Cardiac fibroblast (primary cell): ENCODE results near the gene GAS2L1.

ENCODE experiments used
- DNase-seq, 2 donors: peaks; one replicate each; pipeline versions ENCODE4 v3.0.0 to v3.0.0-alpha.2; 2010; ENCODE audit warnings: low read depth in 2 of 2
- H3K4me3 ChIP-seq, 2 donors: replicated peaks in 1 of 2; 1 replicate in 1 of 2; 2 replicates in 1 of 2; pipeline ENCODE4 v1.5.1; 2011; ENCODE audit warnings: low read depth in 2 of 2, low read length in 2 of 2, mild to moderate bottlenecking in 2 of 2, moderate library complexity in 1 of 2
- TF ChIP-seq, protein P1 (sequence below): IDR thresholded peaks from one replicate; pipeline ENCODE4 v1.5.1; 2011; ENCODE audit warnings: low read depth, mild to moderate bottlenecking, low read length, inconsistent platforms

GAS2L1 gene

DNA sequence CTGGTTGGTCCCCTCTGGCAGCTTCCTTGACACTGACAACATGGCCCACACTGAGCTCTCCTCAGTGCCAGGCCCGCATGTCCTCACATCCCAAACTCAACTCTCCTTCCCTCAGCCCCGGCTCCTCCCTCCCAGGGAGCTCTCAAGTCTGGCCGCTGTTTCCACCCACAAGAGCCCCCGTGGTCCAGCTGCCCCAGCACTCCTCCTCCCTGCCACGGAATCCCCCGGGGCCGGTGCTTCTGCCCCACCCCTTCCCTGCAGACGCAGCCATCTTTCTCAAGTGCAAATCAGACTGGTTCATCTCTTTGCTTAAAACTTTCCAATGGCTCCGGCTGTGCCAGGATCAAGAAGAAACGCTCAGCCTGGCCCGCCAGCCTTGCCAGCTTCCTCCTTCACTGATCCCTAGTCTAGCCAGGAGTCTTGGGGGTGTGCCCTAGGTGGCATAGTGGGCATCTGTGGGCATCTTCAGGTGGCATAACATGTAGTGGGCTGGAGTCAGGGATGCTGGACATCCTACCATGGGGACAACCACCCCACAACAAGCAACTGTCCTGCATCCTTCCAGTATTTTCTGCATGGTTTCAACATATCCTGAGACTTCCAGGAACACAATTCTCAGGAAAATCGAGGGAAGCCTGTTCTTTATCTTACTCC is 31.3 kb downstream of the GAS2L1 start:
- TF ChIP-seq, protein P1, sequence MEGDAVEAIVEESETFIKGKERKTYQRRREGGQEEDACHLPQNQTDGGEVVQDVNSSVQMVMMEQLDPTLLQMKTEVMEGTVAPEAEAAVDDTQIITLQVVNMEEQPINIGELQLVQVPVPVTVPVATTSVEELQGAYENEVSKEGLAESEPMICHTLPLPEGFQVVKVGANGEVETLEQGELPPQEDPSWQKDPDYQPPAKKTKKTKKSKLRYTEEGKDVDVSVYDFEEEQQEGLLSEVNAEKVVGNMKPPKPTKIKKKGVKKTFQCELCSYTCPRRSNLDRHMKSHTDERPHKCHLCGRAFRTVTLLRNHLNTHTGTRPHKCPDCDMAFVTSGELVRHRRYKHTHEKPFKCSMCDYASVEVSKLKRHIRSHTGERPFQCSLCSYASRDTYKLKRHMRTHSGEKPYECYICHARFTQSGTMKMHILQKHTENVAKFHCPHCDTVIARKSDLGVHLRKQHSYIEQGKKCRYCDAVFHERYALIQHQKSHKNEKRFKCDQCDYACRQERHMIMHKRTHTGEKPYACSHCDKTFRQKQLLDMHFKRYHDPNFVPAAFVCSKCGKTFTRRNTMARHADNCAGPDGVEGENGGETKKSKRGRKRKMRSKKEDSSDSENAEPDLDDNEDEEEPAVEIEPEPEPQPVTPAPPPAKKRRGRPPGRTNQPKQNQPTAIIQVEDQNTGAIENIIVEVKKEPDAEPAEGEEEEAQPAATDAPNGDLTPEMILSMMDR = no peak
- no peak for DNase-seq
- no peak overlapping the region for H3K4me3 ChIP-seq

DNA sequence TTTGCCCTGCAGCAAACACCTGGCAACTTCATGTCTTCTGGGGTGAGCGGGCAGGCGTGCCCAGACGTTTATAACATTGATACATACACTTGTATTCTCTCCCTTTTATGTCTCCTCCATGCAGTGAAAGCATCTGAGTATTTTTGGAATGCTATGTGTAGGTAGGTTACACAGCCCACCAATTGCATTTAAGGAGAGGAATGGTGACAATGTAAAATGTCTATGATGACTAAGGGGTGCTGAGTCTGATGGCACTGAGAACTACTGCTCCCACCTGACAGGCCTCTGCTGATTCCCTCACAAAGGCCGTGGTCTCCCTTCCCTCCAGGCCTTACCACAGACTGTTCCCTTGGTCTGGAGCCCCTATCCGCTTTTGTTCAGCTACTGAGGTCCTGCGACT is 31.9 kb downstream of the GAS2L1 start:
- H3K4me3 ChIP-seq = no peak overlapping the region
- TF ChIP-seq, protein P1 = no peak
- no peak for DNase-seq

DNA sequence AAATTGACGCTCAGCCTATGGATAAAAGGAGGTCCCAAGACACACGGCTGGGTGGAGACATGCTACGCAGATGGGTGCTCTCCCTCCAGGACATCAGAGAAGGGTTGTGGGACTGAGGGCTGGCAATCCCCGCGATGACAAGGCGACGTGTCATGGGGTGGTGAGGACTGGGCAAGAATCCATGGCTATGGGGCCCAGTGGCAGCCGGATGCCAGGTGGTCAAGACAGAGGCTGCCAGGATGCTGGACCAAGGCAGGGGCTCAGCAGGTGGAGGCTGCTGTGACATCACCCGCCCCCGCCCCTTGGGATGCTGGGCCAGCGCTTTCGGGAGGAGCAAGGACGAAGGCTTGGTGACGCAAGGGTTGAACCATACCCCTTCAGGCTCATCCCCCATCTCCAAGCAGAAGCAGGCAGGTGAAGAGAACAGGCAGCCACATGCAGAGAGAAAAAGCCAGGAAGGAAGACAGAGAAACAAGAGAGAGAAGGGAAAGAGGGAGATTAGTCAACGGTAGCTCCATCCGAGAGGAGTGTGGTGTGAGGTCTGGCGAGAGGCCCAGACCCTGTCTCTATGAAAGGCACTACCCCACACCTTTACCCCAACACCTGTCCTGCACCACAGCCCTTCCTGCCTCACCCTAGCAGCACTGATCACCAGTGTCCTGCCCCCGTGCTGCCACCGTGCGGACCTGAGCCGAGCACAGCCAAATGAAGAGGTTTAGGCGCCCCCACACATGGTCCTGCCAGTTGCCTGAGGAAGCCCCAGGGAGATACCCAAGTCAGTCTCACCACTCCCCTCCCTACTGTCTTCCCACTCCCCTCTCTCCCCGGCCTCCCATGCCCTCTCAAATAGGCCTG is 33.2 kb downstream of the GAS2L1 start:
- H3K4me3 ChIP-seq = no peak overlapping the region
- DNase-seq = no peak
- TF ChIP-seq, protein P1 = no peak

DNA sequence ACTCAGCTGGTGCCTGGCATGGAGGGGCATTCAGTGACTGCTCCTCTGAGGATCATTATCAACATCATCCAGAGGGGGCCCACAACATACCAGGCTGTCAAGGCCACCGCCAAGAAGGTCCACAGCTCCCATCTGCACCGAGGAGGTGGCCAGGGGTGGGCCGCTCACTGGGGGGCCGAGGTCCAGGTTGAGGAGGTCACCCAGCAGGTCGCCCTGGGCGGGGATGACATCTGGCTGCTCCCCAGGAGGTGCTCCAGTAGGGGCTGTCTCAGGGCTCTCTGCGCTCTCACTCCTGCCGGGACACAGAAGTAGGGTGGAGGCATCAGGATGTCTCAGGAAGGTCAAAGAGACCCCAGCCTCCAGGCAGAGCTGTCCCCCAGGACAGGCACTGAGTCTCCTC is 34.1 kb downstream of the GAS2L1 start:
- H3K4me3 ChIP-seq = no peak overlapping the region
- TF ChIP-seq, protein P1 = no peak

DNA sequence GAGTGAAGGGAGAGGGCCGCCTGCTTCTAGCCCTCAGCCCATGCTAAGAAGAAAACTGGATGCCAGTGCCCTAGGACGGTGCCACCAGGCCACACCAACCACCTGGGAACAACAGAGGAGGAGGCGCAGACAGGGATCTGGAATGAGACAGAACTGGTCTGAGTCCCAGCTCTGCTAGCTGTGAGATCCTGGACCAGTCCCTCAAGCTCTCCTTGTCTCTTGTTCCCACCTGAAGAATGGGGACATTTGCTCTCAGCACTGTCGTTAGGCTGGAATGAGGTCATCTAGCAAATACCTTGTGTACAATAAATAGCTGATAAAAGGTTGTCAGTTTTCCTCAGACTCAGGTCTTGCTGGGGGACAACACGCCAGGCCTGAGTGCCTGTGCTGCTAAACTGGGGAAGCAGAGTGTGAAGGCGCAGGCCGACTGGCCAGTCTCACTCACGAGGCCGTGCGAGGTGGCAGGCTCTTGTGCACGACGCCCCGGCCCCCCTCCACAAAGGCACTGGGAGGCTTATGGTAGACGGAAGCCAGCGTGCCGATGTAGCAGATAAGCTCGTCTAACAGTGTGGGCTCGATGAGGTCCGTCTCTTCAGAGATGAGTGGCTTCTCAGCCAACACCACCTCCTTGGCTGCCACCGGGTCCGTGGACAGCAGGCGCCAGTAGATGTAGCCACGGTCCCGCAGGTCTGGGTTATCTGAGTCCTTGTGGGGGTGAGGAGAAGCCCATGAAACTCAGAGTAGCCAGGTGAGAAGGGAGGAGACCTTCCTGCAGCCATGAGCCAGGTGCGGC is 34.8 kb downstream of the GAS2L1 start:
- no peak overlapping the region for H3K4me3 ChIP-seq
- DNase-seq = no peak
- TF ChIP-seq, protein P1 = no peak

More for the DNA sequence above, 34.1 kb downstream of the GAS2L1 start:
- no peak for DNase-seq

DNA sequence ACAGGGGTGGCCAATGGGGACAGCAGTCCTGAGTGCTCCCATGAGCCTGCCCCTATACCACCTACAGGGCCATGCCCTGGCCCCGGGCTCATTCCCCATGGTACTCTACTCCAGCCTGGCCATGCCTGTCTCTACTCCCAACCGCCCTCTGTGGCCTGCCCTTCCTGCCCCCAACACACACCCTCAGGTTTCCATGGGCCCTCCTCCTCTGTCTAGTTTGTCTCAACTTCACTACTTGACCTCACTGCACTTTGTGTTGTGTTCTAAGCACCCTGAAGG is 35.3 kb downstream of the GAS2L1 start:
- no peak overlapping the region for H3K4me3 ChIP-seq
- TF ChIP-seq, protein P1 = no peak
- no peak for DNase-seq
